ENCODE measurements around the gene ACSL6. TPM values are rescaled to one million over a fixed set of nuclear protein-coding genes. Genes with fewer than 3 reads are reported as not detected.

ACSL6 gene
- total and polyA plus RNA-seq, 2 donors (not counting 1 experiment from before 2014, with no cell fraction given), result 0.03 to 0.62 TPM

- no peaks in the 10 kb centered on the region for H3K4me1 Mint-ChIP-seq
- DNase-seq, result no peak
These were observed 43.4 kb upstream of the ACSL6 start for GRCh38 chr5:132054697-132055440.

More at GRCh38 chr5:132054697-132055440, 43.4 kb upstream of the ACSL6 start:
- Histone ChIP-seq H3K9ac (ENCODE audit: low read length) (no peak overlapping the region), H3K4me1 (ENCODE audit: control insufficient read depth in 2 of 2, insufficient read depth in 2 of 2, low read length in 2 of 2) (no peaks in the 10 kb centered on the region), H3K27ac (ENCODE audit: low read length in 2 of 2) (no peak overlapping the region), H3K79me2 (ENCODE audit: control insufficient read depth, insufficient read depth, low read length) (no peaks in the 10 kb centered on the region), H3K27me3 (replicated peaks in 1 of 4; ENCODE audit: control extremely low read depth in 1 of 4, control insufficient read depth in 3 of 4, insufficient read depth in 4 of 4, low read length in 3 of 4) (peaks cover 0 to 7% (median 0%) of the 10 kb centered on the region in 4 experiments), H3K36me3 (replicated peaks in 1 of 2; ENCODE audit: control extremely low read depth in 1 of 2, control insufficient read depth in 1 of 2, extremely low read depth in 1 of 2, insufficient read depth in 2 of 2, low read length in 1 of 2) (no peaks in the 10 kb centered on the region), H4K20me1 (ENCODE audit: control insufficient read depth, insufficient read depth, low read length, poor library complexity, severe bottlenecking) (no peaks in the 10 kb centered on the region), H3K4me2 (replicated peaks; ENCODE audit: low read depth, low read length, poor library complexity, severe bottlenecking) (no peak overlapping the region), H2AFZ (ENCODE audit: insufficient read depth, low read depth, low read length, poor library complexity, severe bottlenecking) (no peak overlapping the region), H3K9me3 (ENCODE audit: control extremely low read depth in 1 of 3, control insufficient read depth in 2 of 3, insufficient read depth in 1 of 3, low read length in 2 of 3) (no peaks in the 10 kb centered on the region), H3K4me3 (ENCODE audit: control extremely low read depth in 1 of 5, extremely low read depth in 1 of 5, insufficient read depth in 1 of 5, low read depth in 2 of 5, low read length in 4 of 5) (no peak overlapping the region)
- ChIA-PET CTCF (interaction anchor here (1.0 to 1.2 kb wide), 2 partner anchors 8 to 9 kb away, joined by 3 read pairs; no protein-coding TSS in a partner anchor), POLR2A (no interaction called here)
- TF ChIP-seq EZH2 (IDR thresholded peaks at IDR 0.05; ENCODE audit: borderline replicate concordance, insufficient read depth, low read depth, low read length, poor library complexity, severe bottlenecking) (no peak), CTCF (IDR thresholded peaks at IDR 0.05) (no peak)
- no peaks in the 10 kb centered on the region for H3K9me3 Mint-ChIP-seq (ENCODE audit: insufficient read depth)
- no peak overlapping the region for H3K27ac Mint-ChIP-seq
- no peak overlapping the region for H3K4me3 Mint-ChIP-seq
- no peak for ATAC-seq (ENCODE audit: low read depth)
- H3K27me3 Mint-ChIP-seq, result peaks cover 3% of the 10 kb centered on the region
- intact Hi-C loops (cut with micrococcal nuclease), result no loop called here
- 83% methylated on average over 1 of the region's 9 CpGs for WGBS (ENCODE audit: insufficient coverage)
